ENCODE measurements around the gene C4orf51.

- TF ChIP-seq, protein P1, sequence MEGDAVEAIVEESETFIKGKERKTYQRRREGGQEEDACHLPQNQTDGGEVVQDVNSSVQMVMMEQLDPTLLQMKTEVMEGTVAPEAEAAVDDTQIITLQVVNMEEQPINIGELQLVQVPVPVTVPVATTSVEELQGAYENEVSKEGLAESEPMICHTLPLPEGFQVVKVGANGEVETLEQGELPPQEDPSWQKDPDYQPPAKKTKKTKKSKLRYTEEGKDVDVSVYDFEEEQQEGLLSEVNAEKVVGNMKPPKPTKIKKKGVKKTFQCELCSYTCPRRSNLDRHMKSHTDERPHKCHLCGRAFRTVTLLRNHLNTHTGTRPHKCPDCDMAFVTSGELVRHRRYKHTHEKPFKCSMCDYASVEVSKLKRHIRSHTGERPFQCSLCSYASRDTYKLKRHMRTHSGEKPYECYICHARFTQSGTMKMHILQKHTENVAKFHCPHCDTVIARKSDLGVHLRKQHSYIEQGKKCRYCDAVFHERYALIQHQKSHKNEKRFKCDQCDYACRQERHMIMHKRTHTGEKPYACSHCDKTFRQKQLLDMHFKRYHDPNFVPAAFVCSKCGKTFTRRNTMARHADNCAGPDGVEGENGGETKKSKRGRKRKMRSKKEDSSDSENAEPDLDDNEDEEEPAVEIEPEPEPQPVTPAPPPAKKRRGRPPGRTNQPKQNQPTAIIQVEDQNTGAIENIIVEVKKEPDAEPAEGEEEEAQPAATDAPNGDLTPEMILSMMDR (conservative IDR thresholded peaks at IDR 0.05; ENCODE audit: low read depth, low read length): no peak
- no peak for TF ChIP-seq EZH2 (IDR thresholded peaks at IDR 0.05; ENCODE audit: borderline replicate concordance, low read depth, low read length, poor library complexity, severe bottlenecking)
Observed at GRCh38 chr4:145763399-145763798, 83.5 kb downstream of the C4orf51 start.
